Osteocyte (in vitro differentiated cells): Measurements from ENCODE around the gene FAM171A1. TPM values are rescaled to one million over a fixed set of nuclear protein-coding genes. Genes with fewer than 3 reads are reported as not detected.
"Not testable (repeated sequence)": the region's sequence is repeated elsewhere in the genome, so short reads cannot be mapped to it uniquely, and the experiment has no call there.

Source experiments
- DNase-seq: peaks from one replicate; pipeline ENCODE4 v3.0.0; 2021; ENCODE audit warnings: mixed read lengths; ENCODE audit not compliant: unreplicated experiment; ENCODE audit errors: extremely low spot score
- H3K27ac Mint-ChIP-seq: one replicate; pipeline ENCODE4 v1.8.0; 2021; ENCODE audit warnings: mild to moderate bottlenecking, mixed read lengths; ENCODE audit not compliant: unreplicated experiment
- H3K27me3 Mint-ChIP-seq: one replicate; pipeline ENCODE4 v1.8.0; 2021; ENCODE audit warnings: mixed read lengths; ENCODE audit not compliant: unreplicated experiment
- H3K36me3 Mint-ChIP-seq: one replicate; pipeline ENCODE4 v1.8.0; 2021; ENCODE audit warnings: mixed read lengths; ENCODE audit not compliant: unreplicated experiment
- H3K4me1 Mint-ChIP-seq: one replicate; pipeline ENCODE4 v1.8.0; 2021; ENCODE audit warnings: mixed read lengths; ENCODE audit not compliant: unreplicated experiment
- H3K4me3 Mint-ChIP-seq: one replicate; pipeline ENCODE4 v1.8.0; 2021; ENCODE audit warnings: mild to moderate bottlenecking, moderate library complexity, mixed read lengths; ENCODE audit not compliant: unreplicated experiment
- H3K9me3 Mint-ChIP-seq: one replicate; pipeline ENCODE4 v1.8.0; 2021; ENCODE audit warnings: mixed read lengths; ENCODE audit not compliant: unreplicated experiment
- total RNA-seq: library from RNA; stranded (reverse); gene quantifications from 2 replicates; pipeline ENCODE4 v1.2.1, GENCODE V29; 2021
- TF ChIP-seq, protein P1 (sequence below): fragments of 200-600 bp; sonication (generic); IDR thresholded peaks from 2 replicates; pipeline ENCODE4 v1.5.0; 2021; ENCODE audit warnings: antibody characterized with exemption, mild to moderate bottlenecking, moderate library complexity

FAM171A1 gene
- total RNA-seq, 1 donor from 2014 or later, result 30.4 TPM

DNA sequence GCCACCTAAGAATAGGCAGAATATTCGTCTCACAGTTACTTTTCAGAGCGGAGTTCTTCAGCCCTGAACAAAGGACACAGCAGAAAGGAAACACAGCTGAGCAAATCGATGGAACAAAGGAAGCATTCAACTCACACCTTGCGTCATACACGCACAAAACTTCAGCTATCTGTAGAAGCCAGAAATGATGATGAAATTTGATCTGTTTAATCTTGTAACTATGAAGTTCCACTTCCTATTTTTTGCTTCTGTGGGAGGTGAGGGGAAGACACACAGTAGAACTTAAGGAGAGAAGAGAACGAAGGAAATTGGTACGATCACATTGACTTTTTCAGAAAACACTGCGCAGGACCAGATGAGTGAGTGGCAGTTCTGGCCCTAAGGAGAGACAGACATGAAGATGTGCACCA is 26.2 kb downstream of the FAM171A1 start:
- no peak overlapping the region for H3K4me3 Mint-ChIP-seq
- peaks cover 5% of the 10 kb centered on the region for H3K4me1 Mint-ChIP-seq
- no peak for DNase-seq
- no peaks in the 10 kb centered on the region for H3K9me3 Mint-ChIP-seq
- no peak overlapping the region for H3K27ac Mint-ChIP-seq
- H3K27me3 Mint-ChIP-seq, result no peaks in the 10 kb centered on the region
- H3K36me3 Mint-ChIP-seq, result peaks cover 2% of the 10 kb centered on the region
- TF ChIP-seq, protein P1, sequence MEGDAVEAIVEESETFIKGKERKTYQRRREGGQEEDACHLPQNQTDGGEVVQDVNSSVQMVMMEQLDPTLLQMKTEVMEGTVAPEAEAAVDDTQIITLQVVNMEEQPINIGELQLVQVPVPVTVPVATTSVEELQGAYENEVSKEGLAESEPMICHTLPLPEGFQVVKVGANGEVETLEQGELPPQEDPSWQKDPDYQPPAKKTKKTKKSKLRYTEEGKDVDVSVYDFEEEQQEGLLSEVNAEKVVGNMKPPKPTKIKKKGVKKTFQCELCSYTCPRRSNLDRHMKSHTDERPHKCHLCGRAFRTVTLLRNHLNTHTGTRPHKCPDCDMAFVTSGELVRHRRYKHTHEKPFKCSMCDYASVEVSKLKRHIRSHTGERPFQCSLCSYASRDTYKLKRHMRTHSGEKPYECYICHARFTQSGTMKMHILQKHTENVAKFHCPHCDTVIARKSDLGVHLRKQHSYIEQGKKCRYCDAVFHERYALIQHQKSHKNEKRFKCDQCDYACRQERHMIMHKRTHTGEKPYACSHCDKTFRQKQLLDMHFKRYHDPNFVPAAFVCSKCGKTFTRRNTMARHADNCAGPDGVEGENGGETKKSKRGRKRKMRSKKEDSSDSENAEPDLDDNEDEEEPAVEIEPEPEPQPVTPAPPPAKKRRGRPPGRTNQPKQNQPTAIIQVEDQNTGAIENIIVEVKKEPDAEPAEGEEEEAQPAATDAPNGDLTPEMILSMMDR, result no peak

DNA sequence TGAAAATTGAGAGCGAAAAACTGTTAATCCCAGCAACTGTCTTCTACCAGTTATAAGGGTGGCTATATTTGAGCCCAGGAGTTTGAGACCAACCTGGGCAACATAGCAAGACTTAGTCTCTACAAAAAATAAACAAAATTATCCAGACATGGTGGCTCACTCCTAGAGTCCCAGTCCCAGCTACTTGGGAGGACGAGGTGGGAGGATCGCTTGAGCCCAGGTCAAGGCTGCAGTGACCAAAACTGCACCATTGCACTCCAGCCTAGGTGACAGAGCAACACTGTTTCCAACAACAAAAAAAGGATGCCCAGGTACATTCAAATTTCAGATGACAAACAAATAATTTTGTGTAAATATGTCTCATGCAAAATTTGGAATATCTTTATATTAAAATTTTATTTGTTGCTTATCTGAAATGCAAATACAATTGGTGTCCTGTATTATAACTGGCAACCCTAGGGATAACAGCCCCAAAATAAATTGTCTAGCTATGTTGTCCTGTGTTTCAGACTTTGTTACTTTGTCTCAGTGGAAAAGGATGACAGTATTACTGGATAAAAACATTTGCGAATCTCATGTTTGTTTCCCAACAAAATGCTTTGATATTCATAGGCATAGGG is 26.7 kb downstream of the FAM171A1 start:
- Mint-ChIP-seq H3K36me3 (peaks cover 2% of the 10 kb centered on the region), H3K4me3 (no peak overlapping the region), H3K4me1 (peaks cover 5% of the 10 kb centered on the region), H3K9me3 (no peaks in the 10 kb centered on the region), H3K27ac (no peak overlapping the region), H3K27me3 (no peaks in the 10 kb centered on the region)
- peak; percentile 4 for DNase-seq
- TF ChIP-seq, protein P1, result no peak

DNA sequence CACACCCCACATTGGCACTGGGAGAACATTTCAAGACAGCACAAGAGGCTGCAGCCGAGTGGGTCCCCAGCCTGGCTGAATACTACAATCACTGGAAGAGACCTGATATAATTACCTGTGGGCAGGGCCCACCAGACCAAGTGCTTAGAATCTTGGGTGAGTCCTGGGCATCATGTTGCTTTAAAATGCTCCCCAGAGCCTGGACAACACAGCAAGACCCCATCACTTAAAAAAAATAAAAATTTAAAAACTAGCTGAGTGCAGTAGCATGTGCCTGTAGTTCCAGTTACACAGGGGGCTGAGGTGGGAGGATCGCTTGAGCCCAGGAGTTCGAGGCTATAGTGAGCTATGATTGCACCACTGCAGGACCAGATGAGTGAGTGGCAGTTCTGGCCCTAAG is 28.1 kb downstream of the FAM171A1 start:
- Mint-ChIP-seq H3K36me3 (peaks cover 2% of the 10 kb centered on the region), H3K27ac (no peak overlapping the region), H3K4me1 (peaks cover 5% of the 10 kb centered on the region), H3K9me3 (no peaks in the 10 kb centered on the region), H3K4me3 (no peak overlapping the region), H3K27me3 (no peaks in the 10 kb centered on the region)
- TF ChIP-seq, protein P1, result no peak
- no peak for DNase-seq

DNA sequence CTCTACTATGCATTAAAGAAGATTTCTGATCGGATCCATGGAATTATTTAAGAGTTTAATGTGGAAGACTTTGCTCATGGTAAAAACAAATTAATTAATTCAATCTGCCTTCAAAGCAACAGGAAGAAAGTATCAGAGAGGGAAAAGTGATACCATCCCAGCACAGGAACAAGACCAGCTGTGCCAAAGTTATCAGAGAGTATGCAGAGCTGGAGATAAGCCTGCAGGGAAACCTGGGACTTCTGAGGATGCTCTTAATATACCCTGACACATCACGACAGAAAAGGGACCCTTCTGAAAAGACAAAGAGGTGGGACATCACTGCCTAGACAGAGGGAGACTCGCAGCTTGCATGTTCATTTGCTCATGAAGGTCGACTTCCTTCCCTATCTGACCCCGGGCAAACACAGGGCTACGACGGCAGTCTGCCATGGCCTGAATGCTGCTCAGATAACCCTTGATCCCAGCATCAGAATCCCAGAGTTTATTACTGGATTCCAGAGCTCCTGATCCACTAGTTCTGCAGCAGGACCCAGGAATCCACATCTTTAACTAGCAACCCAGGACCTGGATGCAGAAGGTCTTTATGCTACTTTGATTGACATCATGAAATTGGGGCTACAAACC is 29.5 kb downstream of the FAM171A1 start:
- Mint-ChIP-seq H3K27ac (no peak overlapping the region), H3K4me3 (no peak overlapping the region), H3K4me1 (peaks cover 5% of the 10 kb centered on the region), H3K27me3 (no peaks in the 10 kb centered on the region), H3K9me3 (no peaks in the 10 kb centered on the region), H3K36me3 (no peaks in the 10 kb centered on the region)
- DNase-seq, result no peak
- TF ChIP-seq, protein P1, result no peak

DNA sequence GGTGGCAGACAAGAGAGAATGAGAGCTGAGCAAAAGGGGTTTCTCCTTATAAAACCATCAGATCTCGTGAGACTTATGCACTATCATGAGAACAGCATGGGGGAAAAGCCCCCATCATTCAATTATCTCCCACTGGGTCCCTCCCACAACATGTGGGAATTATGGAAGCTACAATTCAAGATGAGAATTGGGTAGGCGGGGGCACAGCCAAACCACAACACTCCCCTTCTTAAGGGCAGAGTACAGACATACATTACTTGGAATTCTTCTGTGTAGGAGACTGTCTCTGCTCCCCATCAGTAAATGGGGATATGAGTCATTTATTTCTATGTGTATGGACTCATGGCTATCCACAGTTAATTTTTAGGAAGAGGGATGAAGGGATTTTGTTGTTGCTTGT is 31.2 kb downstream of the FAM171A1 start:
- TF ChIP-seq, protein P1, result no peak
- Mint-ChIP-seq H3K4me3 (no peak overlapping the region), H3K4me1 (peaks cover 7% of the 10 kb centered on the region), H3K27me3 (no peaks in the 10 kb centered on the region), H3K27ac (no peak overlapping the region), H3K36me3 (no peaks in the 10 kb centered on the region), H3K9me3 (no peaks in the 10 kb centered on the region)
- no peak for DNase-seq

DNA sequence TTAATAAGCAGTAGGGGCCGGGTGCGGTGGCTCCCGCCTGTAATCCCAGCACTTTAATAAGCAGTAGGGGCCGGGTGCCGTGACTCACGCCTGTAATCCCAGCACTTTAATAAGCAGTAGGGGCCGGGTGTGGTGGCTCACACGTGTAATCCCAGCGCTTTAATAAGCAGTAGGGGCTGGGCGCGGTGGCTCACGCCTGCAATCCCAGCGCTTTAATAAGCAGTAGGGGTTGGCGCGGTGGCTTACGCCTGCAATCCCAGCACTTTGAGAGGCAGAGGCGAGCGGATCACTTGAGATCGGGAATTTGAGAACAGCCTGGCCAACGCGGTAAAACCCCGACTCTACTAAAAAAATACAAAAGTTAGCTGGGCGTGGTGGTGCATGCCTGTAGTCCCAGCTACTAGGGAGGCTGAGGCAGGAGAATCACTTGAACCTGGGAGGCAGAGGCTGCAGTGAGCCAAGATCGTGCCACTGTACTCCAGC is 33.6 kb downstream of the FAM171A1 start:
- H3K27me3 Mint-ChIP-seq, DNase-seq, H3K36me3 Mint-ChIP-seq, H3K9me3 Mint-ChIP-seq, H3K4me3 Mint-ChIP-seq, H3K4me1 Mint-ChIP-seq, H3K27ac Mint-ChIP-seq: not testable (repeated sequence)
